GM18870 (cell line): ENCODE measurements around the gene NSUN3.
A peak's percentile ranks its signal among the peaks of the same experiment; 100 is the strongest.
"Not testable (repeated sequence)": the region's sequence is repeated elsewhere in the genome, so short reads cannot be mapped to it uniquely, and the experiment has no call there.

Experiments
- ATAC-seq: cut with Tn5 transposase; IDR thresholded peaks from one replicate; pipeline ENCODE4 v1.9.1; 2021; ENCODE audit warnings: moderate library complexity; ENCODE audit not compliant: unreplicated experiment

NSUN3 gene

DNA sequence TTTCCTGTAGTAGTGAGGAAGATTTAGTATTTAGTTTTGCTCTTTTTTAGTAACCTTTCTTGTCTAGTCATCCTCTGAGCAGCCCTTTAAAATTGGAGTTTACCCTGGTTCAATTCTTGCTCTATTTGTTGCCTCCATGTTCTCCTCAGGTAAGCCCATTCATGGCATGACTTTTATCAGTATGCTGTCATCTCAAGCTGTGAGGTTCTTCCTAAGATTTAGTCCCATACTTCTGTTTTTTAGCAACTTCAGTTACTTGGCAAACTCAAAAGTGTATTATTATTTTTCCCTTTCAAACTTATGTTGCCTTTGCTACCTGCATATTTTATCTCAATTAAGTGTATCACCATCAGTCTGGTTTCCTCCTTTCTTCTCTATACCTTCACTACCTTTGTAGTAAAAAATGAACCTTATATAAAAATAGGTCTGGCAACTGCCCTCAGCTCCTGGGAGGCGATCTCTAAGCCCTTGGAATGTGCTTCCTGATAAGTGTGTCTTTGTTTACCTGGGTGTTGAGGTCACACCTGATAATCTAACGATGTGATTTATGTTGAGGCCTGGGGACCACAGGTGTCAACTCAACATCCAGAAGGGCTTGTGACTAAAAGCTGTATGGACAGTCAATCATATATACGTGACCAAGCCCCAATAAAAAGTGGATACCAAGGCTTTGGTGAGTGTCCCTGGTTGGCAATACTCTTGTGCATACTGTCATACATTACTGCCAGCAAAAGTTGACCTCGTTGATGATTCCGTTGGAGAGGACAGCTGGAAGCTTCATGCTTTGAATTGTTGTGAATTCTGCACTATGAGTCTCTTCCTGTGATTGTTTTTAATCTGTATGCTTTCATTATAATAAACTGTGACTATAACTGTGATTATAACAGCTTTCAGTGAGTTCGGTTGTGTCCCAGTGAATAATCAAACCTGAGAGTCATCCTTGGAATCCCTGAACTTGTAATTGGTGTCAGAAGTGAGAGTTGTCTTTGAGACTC is 3.9 kb downstream of the NSUN3 start:
- ATAC-seq: no peak

DNA sequence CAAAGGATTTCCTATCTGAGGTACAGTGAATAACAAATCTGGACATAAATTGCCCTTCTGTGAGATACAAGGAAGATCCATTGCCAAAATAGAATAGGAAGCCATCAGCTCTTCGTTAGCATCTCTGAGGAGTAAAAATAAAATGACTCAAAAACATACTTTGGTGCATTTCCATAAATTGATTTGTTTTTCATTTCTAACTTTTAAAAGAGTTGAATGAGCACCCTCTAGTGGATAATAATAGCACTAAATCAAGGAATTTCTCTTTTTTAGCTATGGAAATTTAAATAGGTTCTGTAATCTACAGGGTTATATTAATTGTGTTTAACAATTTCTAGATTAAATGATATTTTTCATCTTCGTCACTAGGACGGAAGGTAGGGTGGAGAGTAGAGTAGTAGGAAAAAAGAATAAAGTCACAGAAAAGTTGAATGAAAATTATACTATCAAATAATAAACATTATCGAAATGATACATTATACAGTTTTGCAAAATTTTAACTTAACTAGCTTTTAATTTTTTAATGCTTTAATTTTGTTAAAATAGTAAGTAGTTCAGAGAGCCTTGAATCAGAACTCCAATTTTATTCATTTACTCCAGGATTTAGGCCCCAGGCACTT is 6.4 kb downstream of the NSUN3 start:
- ATAC-seq: no peak

DNA sequence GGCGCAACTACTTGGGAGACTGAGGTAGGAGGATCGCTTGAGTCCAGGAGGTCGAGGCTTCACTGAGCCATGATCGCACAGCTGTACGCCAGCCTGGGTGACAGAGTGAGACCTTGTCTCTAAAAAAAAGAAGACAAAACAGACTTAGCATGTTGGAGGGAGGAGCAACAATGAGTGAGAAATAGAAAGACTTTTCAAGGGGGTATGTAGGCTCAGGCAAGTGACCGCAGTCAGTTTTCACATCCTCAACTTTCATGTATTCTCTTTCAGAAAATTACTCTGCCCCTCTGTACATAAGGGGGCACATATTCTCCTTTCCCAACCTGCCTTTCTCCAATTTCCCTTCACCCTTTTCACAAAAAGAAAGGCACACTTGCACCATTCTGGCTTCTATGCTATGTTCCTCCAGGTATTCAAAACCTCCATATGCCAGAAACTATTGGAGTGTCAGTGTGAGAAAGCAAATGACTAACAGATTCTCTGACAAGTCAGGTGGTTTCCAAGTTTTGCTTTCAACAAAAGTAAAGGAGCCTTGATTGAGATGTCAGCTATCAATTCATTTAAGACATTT is 7.6 kb downstream of the NSUN3 start:
- ATAC-seq: peak; percentile 60

GRCh38 chr3:94071713-94072284 is 8.9 kb downstream of the NSUN3 start:
- ATAC-seq: peak; percentile 71

DNA sequence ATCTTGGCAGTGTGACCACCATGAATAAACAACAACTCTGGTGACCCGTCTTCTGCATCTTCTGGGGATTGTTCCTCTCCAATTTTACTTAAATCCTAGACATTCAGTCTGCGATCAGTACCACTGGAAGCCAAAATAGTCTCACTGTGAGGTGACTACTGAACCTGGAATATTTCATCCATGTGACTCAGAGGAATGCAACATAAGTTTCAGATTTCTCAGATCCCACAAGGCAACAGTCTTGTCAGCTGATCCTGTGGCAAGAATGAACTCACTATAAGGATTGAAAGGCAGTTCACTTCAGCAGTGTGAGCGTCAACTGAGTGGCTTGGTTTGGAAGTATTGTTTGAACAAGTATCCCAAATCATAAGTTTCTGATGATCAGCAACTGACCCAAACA is 13.2 kb downstream of the NSUN3 start:
- ATAC-seq: no peak

DNA sequence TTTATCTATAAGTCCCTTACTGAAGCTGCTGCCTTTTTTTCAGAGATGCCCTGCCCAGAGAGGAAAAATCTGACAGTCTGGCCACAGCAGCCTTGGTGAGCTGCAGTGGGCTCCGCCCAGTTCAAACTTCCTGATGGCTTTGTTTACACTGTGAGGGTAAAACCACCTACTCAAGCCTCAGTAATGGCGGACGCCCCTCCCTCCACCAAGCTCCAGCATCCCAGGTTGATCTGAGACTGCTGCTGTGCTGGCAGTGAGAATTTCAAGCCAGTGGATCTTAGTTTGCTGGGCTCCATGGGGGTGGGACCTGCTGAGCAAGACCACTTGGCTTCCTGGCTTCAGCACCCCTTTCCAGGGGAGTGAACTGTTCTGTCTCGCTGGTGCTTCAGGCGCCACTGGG is 17.7 kb downstream of the NSUN3 start:
- ATAC-seq: not testable (repeated sequence)

GRCh38 chr3:94081884-94082283 is 19.0 kb downstream of the NSUN3 start:
- no peak for ATAC-seq

DNA sequence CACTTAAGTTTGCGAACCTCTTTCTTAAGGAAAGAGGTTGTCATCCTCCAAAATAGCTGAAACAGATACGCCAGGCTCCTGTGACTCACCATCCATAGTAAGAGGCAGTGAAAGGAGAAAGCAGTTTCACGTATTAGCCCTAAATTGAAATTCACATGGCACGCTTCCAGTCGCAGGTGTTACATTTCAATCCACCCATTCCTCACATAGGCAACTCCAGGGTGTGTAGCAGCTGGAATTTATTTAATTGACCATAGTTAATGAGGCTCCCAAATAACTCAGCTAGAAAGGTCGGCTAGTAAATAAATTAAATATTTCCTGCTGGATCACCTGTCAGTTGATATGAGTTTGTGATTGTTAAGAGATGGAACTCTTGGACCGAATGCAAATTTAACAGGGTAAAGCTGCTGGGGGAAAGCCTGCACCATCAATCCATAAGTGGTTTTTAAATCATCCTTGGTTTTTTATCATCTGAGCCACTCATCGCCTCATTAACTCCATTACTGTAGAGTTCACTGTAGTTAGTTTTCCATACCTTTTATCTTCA is 19.6 kb downstream of the NSUN3 start:
- no peak for ATAC-seq

DNA sequence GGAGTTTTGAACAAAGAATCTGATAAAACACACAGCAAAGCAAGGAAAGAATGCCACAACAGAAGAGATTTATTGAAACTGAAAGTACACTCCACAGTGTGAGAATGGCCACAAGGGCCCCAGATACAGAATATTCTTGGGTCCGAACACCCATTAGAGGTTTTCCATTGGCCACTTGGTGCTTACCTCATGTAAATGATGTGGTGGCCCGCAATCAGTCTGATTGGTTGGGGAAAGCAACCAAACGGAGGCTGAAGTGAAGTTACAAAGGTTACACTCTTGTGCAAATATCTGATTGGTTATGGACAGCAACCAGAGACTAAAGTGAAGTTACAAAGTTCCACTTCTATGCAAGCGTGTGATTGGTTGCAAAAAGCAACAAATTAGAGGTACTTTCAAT is 20.4 kb downstream of the NSUN3 start:
- peak; percentile 82 for ATAC-seq

DNA sequence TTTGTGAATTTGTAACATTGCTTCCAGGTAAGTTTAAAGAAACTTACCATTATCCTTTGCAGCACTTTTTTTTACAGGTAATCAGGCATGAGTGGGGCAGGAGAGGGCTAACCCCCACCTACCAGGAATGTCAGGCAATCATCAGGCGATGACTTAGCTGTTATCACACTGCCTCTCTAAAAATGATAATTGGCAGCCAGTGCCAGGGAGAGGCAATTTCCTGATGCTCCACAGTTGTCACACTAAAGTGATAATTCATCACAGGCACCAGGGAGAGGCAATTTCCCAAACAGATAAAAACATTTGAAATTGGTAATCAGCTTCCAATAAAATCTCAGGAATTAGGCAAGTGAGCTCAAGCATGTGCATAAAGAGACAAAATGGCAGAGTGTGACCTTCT is 26.3 kb downstream of the NSUN3 start:
- ATAC-seq: no peak

DNA sequence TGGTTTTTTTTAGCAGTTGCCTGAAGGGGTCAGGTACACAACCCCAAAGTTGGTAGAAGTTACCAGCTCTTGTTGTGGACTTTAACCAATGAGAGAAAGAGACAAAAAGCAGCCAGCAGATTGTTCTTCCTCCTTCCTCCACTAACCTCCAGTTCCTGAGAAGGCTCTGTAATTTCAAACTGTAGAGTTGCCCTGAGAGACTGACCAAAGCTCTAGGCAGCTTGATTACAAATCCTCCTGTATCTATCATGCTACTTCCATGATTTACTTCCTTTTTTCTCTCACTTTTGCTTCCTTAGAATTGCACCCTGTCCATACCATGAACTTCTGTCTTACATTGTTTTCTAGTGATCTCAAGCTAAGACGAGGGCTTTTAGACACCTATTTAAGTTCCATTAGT is 29.2 kb downstream of the NSUN3 start:
- ATAC-seq: no peak

- no peak for ATAC-seq
Observed at GRCh38 chr3:94093151-94093550, 30.3 kb downstream of the NSUN3 start.

- ATAC-seq: no peak
Observed at GRCh38 chr3:94095111-94095510, 32.2 kb downstream of the NSUN3 start.

DNA sequence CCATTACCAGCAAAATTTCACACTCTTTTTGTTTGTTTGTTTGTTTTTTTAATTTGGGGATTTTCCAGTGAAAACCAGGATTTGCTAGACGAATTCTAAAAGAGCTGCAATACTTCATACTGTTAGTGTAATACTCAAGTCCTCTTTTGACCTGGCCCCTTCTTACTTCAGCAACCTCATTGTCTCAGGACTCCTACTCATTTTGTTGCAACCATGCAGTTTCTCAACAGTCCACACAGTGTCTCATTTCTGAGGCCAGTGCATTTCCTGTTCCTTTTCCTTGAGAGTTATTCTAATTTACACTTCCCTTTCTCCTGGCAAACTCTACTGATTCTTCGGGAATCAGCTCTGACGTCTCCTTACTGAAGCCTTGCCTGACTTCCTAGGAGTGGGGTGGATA is 35.6 kb downstream of the NSUN3 start:
- no peak for ATAC-seq

DNA sequence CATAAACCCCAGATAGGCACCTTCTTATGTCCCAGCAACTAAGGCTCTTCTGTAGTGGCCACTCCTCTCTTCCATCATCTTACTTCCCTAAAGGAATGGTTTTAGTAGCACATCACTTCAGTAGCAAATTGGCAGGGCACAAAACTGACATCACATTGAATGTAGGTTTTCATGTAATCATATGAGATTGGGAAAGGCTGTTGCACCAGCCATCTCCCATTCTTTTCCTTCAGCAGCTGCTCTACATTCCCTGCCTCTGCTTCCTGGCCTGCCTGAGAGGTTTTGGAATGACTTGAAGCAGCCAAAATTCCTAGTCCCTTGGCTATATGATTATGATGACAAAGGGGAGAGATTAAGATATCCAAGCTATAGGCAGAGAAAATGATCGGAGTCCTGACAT is 36.5 kb downstream of the NSUN3 start:
- ATAC-seq: no peak

GRCh38 chr3:94101860-94102259 is 39.0 kb downstream of the NSUN3 start:
- no peak for ATAC-seq

DNA sequence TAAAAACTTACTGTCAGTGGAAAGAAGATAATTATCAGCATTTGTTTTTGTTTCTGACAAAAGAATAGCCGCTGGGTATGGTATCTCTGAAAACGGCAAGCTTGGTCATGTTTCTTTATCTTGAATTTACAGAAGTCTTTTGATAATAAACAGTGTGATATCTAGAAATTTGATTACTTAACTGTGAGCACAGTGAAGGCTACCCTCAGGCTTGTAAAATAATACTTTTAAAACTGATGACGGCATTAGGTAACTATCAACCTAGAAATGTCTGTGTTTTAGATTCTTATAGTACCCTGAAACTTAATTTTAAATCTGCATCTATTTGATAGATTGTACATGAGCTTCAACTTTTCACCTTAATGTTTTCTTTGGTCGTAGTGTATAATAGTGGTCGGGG is 43.4 kb downstream of the NSUN3 start:
- ATAC-seq: no peak

DNA sequence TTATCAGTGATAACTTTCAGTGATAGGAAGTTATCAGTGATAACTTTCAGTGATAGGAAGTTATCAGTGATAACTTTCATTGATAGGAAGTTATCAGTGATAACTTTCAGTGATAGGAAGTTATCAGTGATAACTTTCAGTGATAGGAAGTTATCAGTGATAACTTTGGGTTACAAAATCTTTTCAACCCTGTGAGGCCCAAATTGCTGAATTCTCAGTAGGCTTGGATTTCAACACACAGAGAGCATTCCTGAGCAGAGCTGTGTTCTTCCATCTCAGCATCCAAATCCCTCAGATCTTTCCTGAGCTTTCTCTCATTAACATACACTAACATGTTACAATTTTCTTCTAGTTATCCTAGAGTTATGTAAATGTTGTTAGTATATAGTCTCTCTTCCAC is 47.4 kb downstream of the NSUN3 start:
- not testable (repeated sequence) for ATAC-seq

DNA sequence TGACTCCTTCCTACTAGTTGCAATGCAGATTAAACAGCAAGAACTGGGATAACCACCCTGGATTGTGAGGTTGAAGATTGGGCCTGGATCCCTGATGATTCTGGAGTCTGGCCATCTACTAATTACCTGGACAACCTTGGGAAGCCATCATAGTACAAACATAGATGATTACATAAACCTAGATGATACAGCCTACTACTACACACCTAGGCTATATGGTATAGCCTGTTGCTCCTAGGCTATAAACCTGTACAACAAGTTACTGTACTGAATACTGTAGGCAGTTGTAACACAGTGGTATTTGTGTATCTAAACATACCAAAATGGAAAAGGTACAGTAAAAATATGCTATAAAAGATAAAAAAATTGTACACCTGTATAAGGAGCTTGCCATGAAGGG is 48.0 kb downstream of the NSUN3 start:
- ATAC-seq: no peak

DNA sequence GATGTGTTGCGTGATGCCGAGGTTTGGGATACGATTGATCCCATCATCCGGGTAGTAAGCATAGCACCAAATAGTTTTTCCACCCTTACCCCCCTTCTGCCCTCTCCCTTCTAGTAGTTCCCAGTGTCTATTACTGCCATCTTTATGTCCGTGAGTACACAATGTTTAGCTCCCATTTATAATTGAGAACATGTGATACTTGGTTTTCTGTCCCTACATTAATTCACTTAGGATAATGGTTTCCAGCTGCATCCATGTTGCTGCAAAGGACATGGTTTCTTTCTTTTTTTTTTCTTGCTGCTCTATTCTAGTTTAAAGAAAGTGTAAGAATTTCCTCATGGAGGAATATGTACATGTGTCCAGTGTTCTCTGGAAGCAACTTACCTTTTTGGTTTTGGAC is 51.8 kb downstream of the NSUN3 start:
- no peak for ATAC-seq

DNA sequence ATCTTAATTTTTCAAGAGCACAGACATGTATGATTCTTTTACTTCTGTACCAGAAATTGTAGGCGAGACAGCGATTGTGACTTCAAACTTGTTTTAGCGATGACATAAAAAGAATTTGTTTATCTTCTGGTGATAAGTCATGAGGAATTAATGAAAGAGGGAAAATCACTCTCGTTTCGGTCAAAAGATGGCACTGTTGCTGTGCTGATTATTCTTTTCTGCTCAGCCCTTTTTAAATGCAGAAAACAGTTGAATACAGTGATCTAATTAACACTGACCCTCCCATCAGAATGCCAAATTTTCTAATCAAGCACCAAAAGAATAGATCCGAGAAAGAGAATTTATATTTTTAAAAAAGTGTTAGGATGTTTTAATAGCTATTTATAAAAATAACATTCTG is 52.6 kb downstream of the NSUN3 start:
- no peak for ATAC-seq
